ENCODE data around the gene SDK1.

DNA sequence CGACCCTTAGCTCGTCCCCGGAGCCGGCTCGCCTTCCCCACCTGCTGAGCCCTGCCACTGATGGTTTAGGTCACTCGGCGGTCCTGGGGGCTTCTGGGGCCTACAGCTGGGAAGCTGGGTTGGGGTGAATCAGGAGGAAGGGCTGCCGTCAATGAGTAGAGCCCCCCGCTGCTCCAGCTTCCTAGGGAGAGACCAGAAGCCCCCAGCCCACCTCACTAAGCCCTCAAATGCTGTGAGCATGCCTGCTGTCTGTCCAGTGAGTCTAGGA is 885.4 kb downstream of the SDK1 start:
- TF ChIP-seq CTCF (IDR thresholded peaks at IDR 0.05) (no peak), ZNF121 (CRISPR knock-in tag; IDR thresholded peaks at IDR 0.05) (no peak), KAT7 (CRISPR knock-in tag; IDR thresholded peaks at IDR 0.05; ENCODE audit: borderline replicate concordance) (no peak), ETV6 (CRISPR knock-in tag; IDR thresholded peaks at IDR 0.05) (no peak), CREB1 (CRISPR knock-in tag; IDR thresholded peaks at IDR 0.05) (no peak)

Measured in WTC11 (cell line).